AG10803 (cell line): ENCODE results near the gene UPF3A.

Experiments used
- DNase-seq: peaks from one replicate; pipeline ENCODE4 v3.0.0; 2010; ENCODE audit warnings: low read depth
- H3K4me3 ChIP-seq: 2 replicates; pipeline ENCODE4 v1.5.1; 2011; ENCODE audit warnings: mild to moderate bottlenecking, low read length, control low read depth
- TF ChIP-seq, protein P1 (sequence below): conservative IDR thresholded peaks from 2 replicates; pipeline ENCODE4 v1.5.1; 2011; ENCODE audit warnings: mild to moderate bottlenecking, low read length, control low read depth, inconsistent platforms

The UPF3A gene

DNA sequence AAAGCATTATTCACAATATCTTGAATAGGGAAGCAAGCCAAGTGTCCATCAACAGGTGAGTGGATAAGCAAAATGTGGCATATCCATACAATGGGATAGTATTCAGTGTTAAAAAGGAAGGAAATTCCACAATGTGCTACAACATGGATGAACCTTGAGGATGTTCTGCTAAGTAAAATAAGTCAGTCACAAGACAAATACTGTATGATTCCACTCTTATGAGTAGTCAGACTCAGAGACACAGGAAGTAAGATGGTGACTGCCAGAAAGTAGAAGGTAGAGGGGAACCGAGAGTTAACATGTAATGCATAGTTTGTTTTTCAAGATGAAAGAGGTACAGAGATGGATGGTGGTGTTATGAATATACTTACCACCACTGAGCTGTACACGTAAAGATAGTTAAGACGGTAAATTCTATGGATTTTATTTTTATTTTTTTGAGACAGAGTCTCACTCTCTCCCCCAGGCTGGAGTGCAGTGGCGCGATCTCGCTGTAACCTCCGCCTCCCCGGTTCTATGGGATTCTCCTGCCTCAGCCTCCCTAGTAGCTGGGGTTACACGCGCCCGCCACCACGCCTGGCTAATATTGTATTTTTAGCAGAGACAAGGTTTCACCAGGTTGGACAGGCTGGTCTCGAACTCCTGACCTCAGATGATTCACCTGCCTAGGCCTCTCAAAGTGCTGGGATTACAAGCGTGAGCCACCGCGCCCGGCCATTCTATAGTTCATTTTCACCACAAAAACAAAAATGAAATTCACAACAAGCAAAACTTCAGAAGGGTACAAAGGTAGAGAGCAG, 31.9 kb downstream of the UPF3A start:
- peak overlapping the region; percentile 63 for H3K4me3 ChIP-seq
- TF ChIP-seq, protein P1, sequence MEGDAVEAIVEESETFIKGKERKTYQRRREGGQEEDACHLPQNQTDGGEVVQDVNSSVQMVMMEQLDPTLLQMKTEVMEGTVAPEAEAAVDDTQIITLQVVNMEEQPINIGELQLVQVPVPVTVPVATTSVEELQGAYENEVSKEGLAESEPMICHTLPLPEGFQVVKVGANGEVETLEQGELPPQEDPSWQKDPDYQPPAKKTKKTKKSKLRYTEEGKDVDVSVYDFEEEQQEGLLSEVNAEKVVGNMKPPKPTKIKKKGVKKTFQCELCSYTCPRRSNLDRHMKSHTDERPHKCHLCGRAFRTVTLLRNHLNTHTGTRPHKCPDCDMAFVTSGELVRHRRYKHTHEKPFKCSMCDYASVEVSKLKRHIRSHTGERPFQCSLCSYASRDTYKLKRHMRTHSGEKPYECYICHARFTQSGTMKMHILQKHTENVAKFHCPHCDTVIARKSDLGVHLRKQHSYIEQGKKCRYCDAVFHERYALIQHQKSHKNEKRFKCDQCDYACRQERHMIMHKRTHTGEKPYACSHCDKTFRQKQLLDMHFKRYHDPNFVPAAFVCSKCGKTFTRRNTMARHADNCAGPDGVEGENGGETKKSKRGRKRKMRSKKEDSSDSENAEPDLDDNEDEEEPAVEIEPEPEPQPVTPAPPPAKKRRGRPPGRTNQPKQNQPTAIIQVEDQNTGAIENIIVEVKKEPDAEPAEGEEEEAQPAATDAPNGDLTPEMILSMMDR, result no peak
- DNase-seq, result no peak

DNA sequence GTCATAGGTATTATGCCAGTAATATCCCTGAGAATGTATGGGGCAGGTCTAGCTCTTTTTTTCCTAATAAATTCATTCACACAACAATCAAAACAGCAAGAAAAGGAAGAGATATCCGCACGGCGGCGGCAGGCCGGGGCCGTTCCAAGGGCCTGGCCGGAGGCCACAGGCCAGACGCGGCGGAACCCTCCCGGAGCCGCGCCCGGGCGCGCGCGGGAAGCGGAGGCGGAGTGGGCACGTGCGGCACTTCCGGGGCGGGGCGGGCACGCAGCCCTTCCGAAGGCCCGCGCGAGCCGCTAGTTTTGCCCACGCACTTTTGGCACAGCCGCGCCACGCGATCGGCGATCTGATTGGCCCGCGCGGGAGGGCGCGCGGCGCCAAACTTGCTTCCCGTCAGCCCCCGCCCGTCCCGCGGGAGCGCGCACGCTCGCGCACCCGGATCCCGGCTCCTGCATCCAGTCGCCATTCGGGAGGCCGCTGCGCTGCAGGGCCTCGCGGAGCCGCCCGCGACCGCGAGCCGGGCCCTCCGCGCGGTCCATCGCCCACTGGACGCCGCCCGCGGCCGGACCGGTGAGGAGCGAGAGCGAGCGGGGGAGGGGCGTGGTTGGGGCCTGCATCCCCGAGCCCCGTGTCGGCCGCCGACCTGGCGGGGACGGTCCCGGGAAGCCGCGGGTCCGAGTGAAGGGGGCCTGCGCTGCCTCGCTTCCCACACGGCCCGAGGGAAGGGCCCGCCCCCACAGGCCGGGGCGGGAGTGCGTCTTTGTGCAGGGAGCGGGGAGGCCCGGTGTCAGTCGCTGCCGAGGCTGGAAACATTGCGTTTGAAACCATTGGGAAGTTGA, 32.9 kb downstream of the UPF3A start, which contains the start of gene CHAMP1:
Gene CHAMP1 (plus strand): TSS at position 430 of the 839 bp plus-strand sequence. CDS start 9,340 bp downstream, outside the sequence.
- H3K4me3 ChIP-seq, result peak within 1 kb of the TSS; percentile 75
- DNase-seq, result peak; percentile 96
- TF ChIP-seq, protein P1, result no peak

DNA sequence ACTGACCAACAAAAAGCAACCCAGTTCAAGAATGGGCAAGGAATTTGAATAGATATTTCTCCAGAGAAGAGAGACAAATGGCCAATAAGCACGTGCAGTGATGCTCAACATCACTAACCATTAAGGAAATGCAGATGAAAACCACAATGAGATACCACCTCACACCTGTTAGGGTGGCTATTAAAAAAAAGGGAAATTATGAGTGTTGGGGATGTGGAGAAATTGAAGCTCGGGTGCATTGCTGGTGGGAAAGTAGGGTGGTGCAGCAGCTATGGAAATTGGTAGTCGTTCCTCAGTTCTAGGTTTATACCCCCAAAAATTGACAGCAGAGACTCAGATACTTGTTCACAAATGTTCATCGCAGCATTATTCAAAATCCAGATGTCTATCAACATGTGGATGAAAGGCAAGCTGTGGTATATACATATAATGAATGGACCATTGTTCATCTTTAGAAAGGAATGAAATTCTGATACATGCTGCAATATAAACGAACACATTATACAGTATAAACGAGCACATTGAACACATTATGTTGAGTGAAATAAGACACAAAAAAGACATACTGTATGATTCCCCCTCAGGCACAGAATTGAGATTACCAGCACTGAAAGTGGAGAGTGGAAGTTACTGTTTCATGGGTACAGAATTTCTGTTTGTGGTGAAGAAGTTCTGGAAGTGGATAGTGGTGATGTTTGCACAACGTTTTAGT, 33.8 kb downstream of the UPF3A start:
- peak overlapping the region; percentile 75 for H3K4me3 ChIP-seq
- TF ChIP-seq, protein P1, result no peak
- no peak for DNase-seq

DNA sequence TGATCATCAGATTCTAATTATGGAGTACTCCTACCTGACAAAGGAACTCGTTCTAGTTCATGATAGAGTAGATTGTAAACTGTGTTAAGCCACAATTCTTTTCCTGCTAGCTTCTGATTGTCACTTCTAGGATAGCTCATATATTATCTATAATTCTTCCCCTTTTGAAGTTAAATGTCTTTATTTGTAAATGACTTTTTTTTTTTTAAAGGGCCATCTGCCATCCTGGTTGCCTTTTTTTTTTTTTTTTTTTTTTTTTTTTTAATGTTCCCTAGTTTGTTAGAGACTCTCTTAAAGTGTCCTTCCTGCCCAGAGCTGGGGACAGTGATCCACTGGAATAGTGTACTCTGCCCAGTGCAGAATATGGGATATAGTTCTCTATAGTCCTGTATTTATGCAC, 37.2 kb downstream of the UPF3A start:
- DNase-seq, result no peak
- TF ChIP-seq, protein P1, result no peak
- no peak overlapping the region for H3K4me3 ChIP-seq

DNA sequence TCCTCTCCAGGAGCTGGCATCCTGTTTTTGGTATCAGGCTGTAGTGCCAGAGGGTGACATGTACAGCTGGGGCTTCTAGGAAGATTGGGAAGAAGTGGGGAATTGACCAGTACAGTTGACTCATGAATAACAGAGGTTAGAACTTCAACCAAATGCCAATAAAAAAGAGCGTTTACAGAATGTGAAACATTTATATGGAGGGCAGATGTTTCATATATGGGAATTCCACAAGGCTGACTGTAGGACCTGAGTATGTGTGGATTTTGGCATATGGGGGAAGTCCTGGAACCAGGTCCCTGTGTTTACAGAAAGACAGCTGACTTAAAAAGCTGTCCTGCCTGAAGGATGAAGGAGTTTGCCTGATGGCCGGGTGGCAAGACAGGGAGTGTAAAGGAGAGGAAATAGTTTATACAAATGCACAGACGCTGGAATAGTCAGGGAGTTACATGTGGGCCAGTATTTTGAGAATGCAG, 38.1 kb downstream of the UPF3A start:
- DNase-seq, result peak; percentile 95
- H3K4me3 ChIP-seq, result peak overlapping the region; percentile 8; the same call in 1 of the 2 replicates
- TF ChIP-seq, protein P1, result no peak

DNA sequence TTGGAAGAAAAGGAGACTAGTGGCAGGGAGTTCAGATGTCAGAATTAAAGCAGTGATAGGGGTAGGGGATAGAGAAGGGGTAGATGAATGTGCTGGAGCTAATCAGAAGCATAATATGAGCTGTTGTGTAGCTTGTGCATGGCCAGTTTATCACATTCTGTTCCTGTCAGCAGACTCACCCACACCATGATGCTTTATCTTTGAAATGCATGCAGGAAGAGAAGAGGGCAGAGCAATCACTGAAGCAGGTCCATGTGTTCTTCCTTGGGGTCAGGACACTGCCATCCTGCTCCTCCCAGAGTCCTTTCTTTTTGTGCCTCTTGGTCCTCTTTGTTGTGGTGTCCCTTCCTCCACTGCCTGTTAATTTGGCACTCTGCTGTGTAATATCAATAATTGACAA, 38.7 kb downstream of the UPF3A start:
- peak overlapping the region; percentile 8; the same call in 1 of the 2 replicates for H3K4me3 ChIP-seq
- TF ChIP-seq, protein P1, result no peak
- no peak for DNase-seq
